ENCODE results near the gene PUM1. TPM values are rescaled to one million over a fixed set of nuclear protein-coding genes. Genes with fewer than 3 reads are reported as not detected.
"Not testable (repeated sequence)": the region's sequence is repeated elsewhere in the genome, so short reads cannot be mapped to it uniquely, and the experiment has no call there.

Gene PUM1
- total RNA-seq, 1 donor from 2014 or later = 88.6 TPM

- TF ChIP-seq, protein P1, sequence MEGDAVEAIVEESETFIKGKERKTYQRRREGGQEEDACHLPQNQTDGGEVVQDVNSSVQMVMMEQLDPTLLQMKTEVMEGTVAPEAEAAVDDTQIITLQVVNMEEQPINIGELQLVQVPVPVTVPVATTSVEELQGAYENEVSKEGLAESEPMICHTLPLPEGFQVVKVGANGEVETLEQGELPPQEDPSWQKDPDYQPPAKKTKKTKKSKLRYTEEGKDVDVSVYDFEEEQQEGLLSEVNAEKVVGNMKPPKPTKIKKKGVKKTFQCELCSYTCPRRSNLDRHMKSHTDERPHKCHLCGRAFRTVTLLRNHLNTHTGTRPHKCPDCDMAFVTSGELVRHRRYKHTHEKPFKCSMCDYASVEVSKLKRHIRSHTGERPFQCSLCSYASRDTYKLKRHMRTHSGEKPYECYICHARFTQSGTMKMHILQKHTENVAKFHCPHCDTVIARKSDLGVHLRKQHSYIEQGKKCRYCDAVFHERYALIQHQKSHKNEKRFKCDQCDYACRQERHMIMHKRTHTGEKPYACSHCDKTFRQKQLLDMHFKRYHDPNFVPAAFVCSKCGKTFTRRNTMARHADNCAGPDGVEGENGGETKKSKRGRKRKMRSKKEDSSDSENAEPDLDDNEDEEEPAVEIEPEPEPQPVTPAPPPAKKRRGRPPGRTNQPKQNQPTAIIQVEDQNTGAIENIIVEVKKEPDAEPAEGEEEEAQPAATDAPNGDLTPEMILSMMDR (IDR thresholded peaks at IDR 0.05) = no peak
- TF ChIP-seq POLR2A (IDR thresholded peaks at IDR 0.05) (no peak), POLR2AphosphoS5 (IDR thresholded peaks at IDR 0.05; ENCODE audit: insufficient read depth in 1 of 2, low read depth in 1 of 2) (no peak)
- DNase-seq (ENCODE audit: extremely low spot score in 2 of 2) = no peak
- no peaks in the 10 kb centered on the region for H3K9me3 ChIP-seq
Observed at GRCh38 chr1:31095985-31096384, 30.5 kb upstream of the PUM1 start.

DNA sequence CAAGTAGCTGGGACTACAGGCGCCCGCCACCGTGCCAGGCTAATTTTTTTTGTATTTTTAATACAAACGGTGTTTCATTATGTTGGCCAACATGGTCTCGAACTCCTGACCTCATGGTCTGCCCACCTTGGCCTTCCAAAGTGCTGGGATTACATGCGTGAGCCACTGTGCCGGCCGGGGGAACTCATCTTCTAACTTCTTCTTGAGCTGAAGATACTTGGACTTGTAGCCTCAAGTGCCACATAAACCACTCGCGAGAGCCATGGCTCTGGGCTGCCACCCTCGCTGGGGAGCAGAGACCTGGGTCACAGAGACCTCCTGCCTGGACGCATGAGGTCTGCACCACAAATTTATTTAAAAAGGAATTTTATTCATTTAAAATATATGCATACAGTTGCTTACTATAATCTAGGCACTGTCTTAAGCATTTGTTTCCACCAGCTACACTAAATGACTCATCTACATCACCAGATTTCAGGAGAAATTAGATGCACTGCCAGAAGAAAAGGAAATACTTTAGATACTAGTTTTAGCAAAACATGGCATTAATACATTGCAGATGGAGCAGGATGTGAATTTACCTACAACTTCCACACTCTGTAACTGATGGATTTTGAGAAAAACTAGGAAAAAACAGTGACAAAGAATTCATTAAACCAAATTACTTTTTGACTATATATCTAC lies 29.9 kb upstream of the PUM1 start:
- Histone ChIP-seq H3K9me3 (no peaks in the 10 kb centered on the region), H3K4me3 (no peak overlapping the region), H3K4me1 (no peaks in the 10 kb centered on the region), H3K27me3 (no peaks in the 10 kb centered on the region), H3K36me3 (no peaks in the 10 kb centered on the region), H3K27ac (no peak overlapping the region)
- no peak for DNase-seq (ENCODE audit: extremely low spot score in 2 of 2)
- TF ChIP-seq POLR2AphosphoS5 (IDR thresholded peaks at IDR 0.05; ENCODE audit: insufficient read depth in 1 of 2, low read depth in 1 of 2) (no peak), POLR2A (IDR thresholded peaks at IDR 0.05) (no peak)
- TF ChIP-seq, protein P1 (IDR thresholded peaks at IDR 0.05) = no peak
- intact Hi-C loops (cut with DNase I) = no loop called here

More at GRCh38 chr1:31095985-31096384, 30.5 kb upstream of the PUM1 start:
- no peak overlapping the region for H3K27ac ChIP-seq
- no peaks in the 10 kb centered on the region for H3K36me3 ChIP-seq
- intact Hi-C loops (cut with DNase I) = no loop called here
- H3K4me1 ChIP-seq = peaks cover 4% of the 10 kb centered on the region
- H3K4me3 ChIP-seq = no peak overlapping the region
- no peaks in the 10 kb centered on the region for H3K27me3 ChIP-seq

DNA sequence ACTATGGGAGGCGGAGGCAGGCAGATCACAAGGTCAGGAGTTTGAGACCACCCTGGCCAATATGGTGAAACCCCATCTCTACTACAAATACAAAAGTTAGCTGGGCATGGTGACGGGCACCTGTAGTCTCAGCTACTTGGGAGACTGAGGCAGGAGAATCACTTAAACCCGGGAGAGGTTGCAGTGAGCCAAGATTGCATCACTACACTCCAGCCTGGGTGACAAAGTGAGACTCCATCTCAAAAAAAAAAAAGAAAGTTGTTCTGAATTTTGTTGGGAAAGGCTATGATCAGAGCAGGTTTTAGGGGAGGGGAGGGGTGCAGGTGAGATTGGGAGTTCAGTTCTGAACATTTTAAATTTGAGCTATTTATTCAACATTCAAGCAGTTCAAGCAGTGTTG lies 22.6 kb upstream of the PUM1 start:
- intact Hi-C loops (cut with DNase I); H3K36me3 ChIP-seq; H3K27ac ChIP-seq; H3K27me3 ChIP-seq; H3K4me1 ChIP-seq; DNase-seq (ENCODE audit: extremely low spot score in 2 of 2); H3K9me3 ChIP-seq; H3K4me3 ChIP-seq: not testable (repeated sequence)

- H3K4me3 ChIP-seq = no peak overlapping the region
- TF ChIP-seq POLR2A (IDR thresholded peaks at IDR 0.05) = no peak
- TF ChIP-seq, protein P1 (IDR thresholded peaks at IDR 0.05) = no peak
- TF ChIP-seq POLR2AphosphoS5 (IDR thresholded peaks at IDR 0.05; ENCODE audit: insufficient read depth in 1 of 2, low read depth in 1 of 2) = no peak
- no peak overlapping the region for H3K27ac ChIP-seq
- H3K27me3 ChIP-seq = no peaks in the 10 kb centered on the region
- H3K9me3 ChIP-seq = no peaks in the 10 kb centered on the region
- no peaks in the 10 kb centered on the region for H3K36me3 ChIP-seq
- no peaks in the 10 kb centered on the region for H3K4me1 ChIP-seq
- no peak for DNase-seq (ENCODE audit: extremely low spot score in 2 of 2)
- intact Hi-C loops (cut with DNase I) = no loop called here
Observed at GRCh38 chr1:31084782-31085569, 19.5 kb upstream of the PUM1 start.

DNA sequence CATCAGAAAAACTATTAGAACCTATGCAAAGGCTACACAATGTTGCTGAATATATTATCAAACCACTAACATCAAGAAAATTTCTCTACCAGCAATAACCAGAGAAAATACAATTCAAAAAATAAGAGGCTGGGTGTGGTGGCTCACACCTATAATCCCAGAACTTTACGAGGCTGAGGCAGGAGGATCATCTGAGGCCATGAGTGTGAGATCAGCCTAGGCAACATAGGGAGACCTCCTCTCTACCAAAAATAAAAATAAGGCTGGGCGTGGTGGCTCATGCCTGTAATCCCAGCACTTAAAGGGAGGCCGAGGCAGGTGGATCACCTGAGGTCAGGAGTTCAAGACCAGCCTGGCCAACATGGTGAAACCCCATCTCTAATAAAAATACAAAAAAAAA lies 16.9 kb upstream of the PUM1 start:
- no peaks in the 10 kb centered on the region for H3K27me3 ChIP-seq
- no peaks in the 10 kb centered on the region for H3K4me1 ChIP-seq
- H3K36me3 ChIP-seq = no peaks in the 10 kb centered on the region
- no peak overlapping the region for H3K4me3 ChIP-seq
- H3K9me3 ChIP-seq = no peaks in the 10 kb centered on the region
- intact Hi-C loops (cut with DNase I) = no loop called here
- TF ChIP-seq POLR2A (IDR thresholded peaks at IDR 0.05) = no peak
- TF ChIP-seq POLR2AphosphoS5 (IDR thresholded peaks at IDR 0.05; ENCODE audit: insufficient read depth in 1 of 2, low read depth in 1 of 2) = no peak
- TF ChIP-seq, protein P1 (IDR thresholded peaks at IDR 0.05) = no peak
- no peak for DNase-seq (ENCODE audit: extremely low spot score in 2 of 2)
- H3K27ac ChIP-seq = no peak overlapping the region

Measured in vagina (tissue), 2 donors.